Gastroesophageal sphincter (tissue), 4 donors: ENCODE measurements around the gene SEPHS1. TPM values are rescaled to one million over a fixed set of nuclear protein-coding genes. Genes with fewer than 3 reads are reported as not detected.

Source experiments
- ATAC-seq: fragments of 150-250 bp; one replicate; pipeline ENCODE4 v1.9.1; 2016; ENCODE audit warnings: mild to moderate bottlenecking, moderate library complexity
- H3K27ac ChIP-seq, 4 donors: fragments of 200-600 bp; sonication (generic) in 3 of 4; 1 replicate in 3 of 4; 2 replicates in 1 of 4; pipeline ENCODE4 v1.5.1; 2016 to 2019
- H3K27me3 ChIP-seq: fragments of 200-600 bp; sonication (generic); one replicate; pipeline ENCODE4 v1.5.1; 2019
- H3K36me3 ChIP-seq, 2 donors: fragments of 200-600 bp; sonication (generic); one replicate each; pipeline ENCODE4 v1.5.1; 2019; ENCODE audit warnings: control low read depth in 1 of 2
- H3K4me1 ChIP-seq, 3 donors: fragments of 200-600 bp; sonication (generic); 1 replicate in 2 of 3; 2 replicates in 1 of 3; pipeline ENCODE4 v1.5.1; 2016 to 2019; ENCODE audit warnings: control low read depth in 2 of 3
- H3K4me3 ChIP-seq, 2 donors: fragments of 200-600 bp; sonication (generic); one replicate each; pipeline ENCODE4 v1.5.1; 2019; ENCODE audit warnings: mild to moderate bottlenecking in 1 of 2, moderate library complexity in 1 of 2
- H3K9me3 ChIP-seq, 3 donors: fragments of 200-600 bp; sonication (generic); one replicate each; pipeline ENCODE4 v1.5.1; 2017 to 2019; ENCODE audit warnings: control low read depth in 2 of 3
- CTCF ChIP-seq, 4 experiments: fragments of 200-600 bp in 2 of 4; fragments of 450-650 bp in 2 of 4; sonication (generic) in 1 of 4; IDR thresholded peaks; one replicate each; pipeline ENCODE4 v1.5.1; 2017 to 2019; ENCODE audit warnings: antibody characterized with exemption in 4 of 4, mild to moderate bottlenecking in 2 of 4, moderate library complexity in 2 of 4
- EP300 ChIP-seq: sonication (generic); formaldehyde crosslinking; IDR thresholded peaks from one replicate; pipeline ENCODE4 v1.6.1; 2017; ENCODE audit warnings: antibody characterized with exemption, mild to moderate bottlenecking
- POLR2A ChIP-seq, 2 donors: fragments of 450-650 bp; IDR thresholded peaks; one replicate each; pipeline ENCODE4 v1.6.1; 2017; ENCODE audit warnings: antibody characterized with exemption in 2 of 2, mild to moderate bottlenecking in 2 of 2, moderate library complexity in 1 of 2
- POLR2AphosphoS5 ChIP-seq: sonication (generic); formaldehyde crosslinking; IDR thresholded peaks from one replicate; pipeline ENCODE4 v1.6.1; 2017; ENCODE audit warnings: antibody characterized with exemption
- WGBS, 2 donors: methylation state at CpG; one replicate each; pipeline ENCODE4 v1.1.5; 2018; ENCODE audit warnings: low coverage in 1 of 2; 5-methylcytosine and 5-hydroxymethylcytosine counted together
- total RNA-seq, 4 donors: library from RNA; depleted of rRNA; stranded (reverse); fragments of >200 nt; gene quantifications; one replicate each; pipeline ENCODE4 v1.1.0, GENCODE V29; 2016

SEPHS1 gene
- total RNA-seq, 4 donors from 2014 or later: 42.4 to 57.0 (median 45.5) TPM

GRCh38 chr10:13311177-13311575, 36.9 kb downstream of the SEPHS1 start:
- no peak overlapping the region for H3K4me3 ChIP-seq
- TF ChIP-seq CTCF (IDR thresholded peaks at IDR 0.05): no peak
- no peak for TF ChIP-seq POLR2AphosphoS5
- TF ChIP-seq POLR2A (IDR thresholded peaks at IDR 0.05): no peak
- no peak for TF ChIP-seq EP300
- WGBS, 2 donors: 47 to 64% methylated on average over 3 to 4 of the region's 5 CpGs
- H3K4me1 ChIP-seq: peaks cover 0 to 16% (median 0%) of the 10 kb centered on the region in 3 donors
- no peak for ATAC-seq
- no peaks in the 10 kb centered on the region for H3K36me3 ChIP-seq
- no peaks in the 10 kb centered on the region for H3K27me3 ChIP-seq
- no peak overlapping the region for H3K27ac ChIP-seq
- H3K9me3 ChIP-seq: no peaks in the 10 kb centered on the region

- Histone ChIP-seq H3K9me3 (no peaks in the 10 kb centered on the region), H3K36me3 (no peaks in the 10 kb centered on the region), H3K4me1 (peaks cover 0 to 10% (median 0%) of the 10 kb centered on the region in 3 donors), H3K27me3 (no peaks in the 10 kb centered on the region), H3K4me3 (no peak overlapping the region), H3K27ac (no peak overlapping the region)
- TF ChIP-seq EP300: no peak
- TF ChIP-seq CTCF (IDR thresholded peaks at IDR 0.05): no peak
- no peak for TF ChIP-seq POLR2AphosphoS5
- TF ChIP-seq POLR2A (IDR thresholded peaks at IDR 0.05): no peak
- 72 to 73% methylated on average over 3 to 5 of the region's 7 CpGs for WGBS, 2 donors
- no peak for ATAC-seq
These were observed 37.4 kb downstream of the SEPHS1 start for GRCh38 chr10:13310518-13311176.

- Histone ChIP-seq H3K36me3 (no peaks in the 10 kb centered on the region), H3K27me3 (no peaks in the 10 kb centered on the region), H3K4me3 (no peak overlapping the region), H3K27ac (no peak overlapping the region), H3K9me3 (no peaks in the 10 kb centered on the region), H3K4me1 (peaks cover 0 to 2% (median 0%) of the 10 kb centered on the region in 3 donors)
- no peak for ATAC-seq
- TF ChIP-seq CTCF (IDR thresholded peaks at IDR 0.05) (no peak), POLR2A (IDR thresholded peaks at IDR 0.05) (no peak), EP300 (no peak), POLR2AphosphoS5 (no peak)
- 95 to 100% methylated on average over 2 of the region's 2 CpGs for WGBS, 2 donors
These were observed 38.3 kb downstream of the SEPHS1 start for GRCh38 chr10:13309792-13310191.

GRCh38 chr10:13308096-13308495, 40.0 kb downstream of the SEPHS1 start:
- H3K27ac ChIP-seq: no peak overlapping the region
- no peaks in the 10 kb centered on the region for H3K4me1 ChIP-seq
- WGBS, 2 donors: 21 to 60% methylated on average over 6 of the region's 6 CpGs
- no peak for ATAC-seq
- no peak overlapping the region for H3K4me3 ChIP-seq
- TF ChIP-seq CTCF (IDR thresholded peaks at IDR 0.05): no peak
- TF ChIP-seq EP300: no peak
- no peak for TF ChIP-seq POLR2A (IDR thresholded peaks at IDR 0.05)
- H3K27me3 ChIP-seq: no peaks in the 10 kb centered on the region
- H3K9me3 ChIP-seq: no peaks in the 10 kb centered on the region
- H3K36me3 ChIP-seq: no peaks in the 10 kb centered on the region

GRCh38 chr10:13306103-13306502, 42.0 kb downstream of the SEPHS1 start:
- no peaks in the 10 kb centered on the region for H3K27me3 ChIP-seq
- 88 to 92% methylated on average over 5 to 6 of the region's 6 CpGs for WGBS, 2 donors
- H3K9me3 ChIP-seq: no peaks in the 10 kb centered on the region
- no peak for TF ChIP-seq POLR2A (IDR thresholded peaks at IDR 0.05)
- TF ChIP-seq POLR2AphosphoS5: no peak
- no peak for TF ChIP-seq CTCF (IDR thresholded peaks at IDR 0.05)
- TF ChIP-seq EP300: no peak
- H3K4me1 ChIP-seq: peaks cover 0 to 14% (median 0%) of the 10 kb centered on the region in 3 donors
- no peak overlapping the region for H3K27ac ChIP-seq
- no peaks in the 10 kb centered on the region for H3K36me3 ChIP-seq
- no peak for ATAC-seq
- H3K4me3 ChIP-seq: no peak overlapping the region
